ENCODE results near the gene SUPT3H.

Gene SUPT3H

GRCh38 chr6:44789806-44790205, 587.9 kb downstream of the SUPT3H start:
- no peak for DNase-seq (ENCODE audit: low read depth)

- DNase-seq (ENCODE audit: low read depth), result no peak
Observed at GRCh38 chr6:44789061-44789460, 588.7 kb downstream of the SUPT3H start.

GRCh38 chr6:44788387-44788981, 589.2 kb downstream of the SUPT3H start:
- no peak for DNase-seq (ENCODE audit: low read depth)

- DNase-seq (ENCODE audit: low read depth), result no peak
Observed at GRCh38 chr6:44787254-44787834, 590.4 kb downstream of the SUPT3H start.

GRCh38 chr6:44785130-44785529, 592.6 kb downstream of the SUPT3H start:
- no peak for DNase-seq (ENCODE audit: low read depth)

- no peak for DNase-seq (ENCODE audit: low read depth)
Observed at GRCh38 chr6:44784195-44784594, 593.5 kb downstream of the SUPT3H start.

GRCh38 chr6:44782892-44783291, 594.8 kb downstream of the SUPT3H start:
- no peak for DNase-seq (ENCODE audit: low read depth)

GRCh38 chr6:44781912-44782597, 595.7 kb downstream of the SUPT3H start:
- no peak for DNase-seq (ENCODE audit: low read depth)

GRCh38 chr6:44780161-44780560, 597.6 kb downstream of the SUPT3H start:
- no peak for DNase-seq (ENCODE audit: low read depth)

GRCh38 chr6:44779130-44779826, 598.5 kb downstream of the SUPT3H start:
- no peak for DNase-seq (ENCODE audit: low read depth)
